HepG2 (cell line): ENCODE data around the gene EP300. TPM values are rescaled to one million over a fixed set of nuclear protein-coding genes. Genes with fewer than 3 reads are reported as not detected.

Experiments used
- ATF1 ChIP-seq: IDR thresholded peaks from 2 replicates; pipeline ENCODE4 v1.6.1; 2016; ENCODE audit warnings: mild to moderate bottlenecking, control low read depth
- CBFB ChIP-seq: sonication (generic); formaldehyde crosslinking; IDR thresholded peaks from 2 replicates; pipeline ENCODE4 v1.4.0; 2020; ENCODE audit warnings: missing genetic modification reagents
- CREB1 ChIP-seq, 2 experiments: fragments of 450-650 bp in 1 of 2; IDR thresholded peaks; 2 replicates each; pipeline ENCODE4 v1.6.1; 2016 to 2017; ENCODE audit warnings: control low read depth in 1 of 2, mild to moderate bottlenecking in 1 of 2, missing compliant biosample characterization in 1 of 2, missing genetic modification characterization in 1 of 2
- ELF3 ChIP-seq: IDR thresholded peaks from 2 replicates; pipeline ENCODE4 v1.6.1; 2016; ENCODE audit warnings: missing genetic modification reagents, missing compliant biosample characterization
- IKZF1 ChIP-seq: fragments of 450-650 bp; IDR thresholded peaks from 2 replicates; pipeline ENCODE4 v1.7.1; 2016
- KDM3A ChIP-seq: IDR thresholded peaks from 2 replicates; pipeline ENCODE4 v1.6.1; 2018; ENCODE audit warnings: low read depth, missing compliant biosample characterization
- LCORL ChIP-seq, 2 experiments: fragments of 450-650 bp in 1 of 2; sonication (generic) in 1 of 2; formaldehyde crosslinking in 1 of 2; IDR thresholded peaks; 2 replicates each; pipeline versions ENCODE4 v1.5.0 to v1.6.1; 2017 to 2020; ENCODE audit warnings: antibody characterized with exemption in 1 of 2, missing genetic modification reagents in 1 of 2
- NCOR1 ChIP-seq: fragments of 200-600 bp; sonication (generic); IDR thresholded peaks from 2 replicates; pipeline ENCODE4 v1.7.0; 2017; ENCODE audit warnings: antibody characterized with exemption, low read length, borderline replicate concordance
- ONECUT2 ChIP-seq: sonication (generic); formaldehyde crosslinking; IDR thresholded peaks from 2 replicates; pipeline ENCODE4 v1.4.0; 2020; ENCODE audit warnings: missing genetic modification reagents
- TARDBP ChIP-seq: sonication (generic); formaldehyde crosslinking; IDR thresholded peaks from 2 replicates; pipeline ENCODE4 v1.8.0; 2022; ENCODE audit warnings: mild to moderate bottlenecking, missing genetic modification reagents
- ZMYM4 ChIP-seq: sonication (generic); formaldehyde crosslinking; IDR thresholded peaks from 2 replicates; pipeline ENCODE4 v1.8.1; 2023; ENCODE audit warnings: mild to moderate bottlenecking, missing genetic modification reagents
- ZNF143 ChIP-seq: sonication (generic); formaldehyde crosslinking; IDR thresholded peaks from 2 replicates; pipeline ENCODE4 v1.4.0; 2020; ENCODE audit warnings: missing genetic modification reagents
- ZNF460 ChIP-seq: sonication (generic); formaldehyde crosslinking; IDR thresholded peaks from 2 replicates; pipeline ENCODE4 v1.5.1; 2020; ENCODE audit warnings: missing genetic modification reagents, mild to moderate bottlenecking, borderline replicate concordance
- ZNF768 ChIP-seq: sonication (generic); formaldehyde crosslinking; IDR thresholded peaks from 2 replicates; pipeline ENCODE4 v1.4.0; 2020; ENCODE audit warnings: missing genetic modification reagents
- ZNF891 ChIP-seq: sonication (generic); formaldehyde crosslinking; IDR thresholded peaks from 2 replicates; pipeline ENCODE4 v1.5.0; 2020; ENCODE audit warnings: mild to moderate bottlenecking, missing genetic modification reagents
- polyA plus RNA-seq, 8 experiments: library from polyadenylated mRNA; depleted of rRNA in 3 of 8; stranded (reverse) in 7 of 8; unstranded in 1 of 8; fragments of >200 nt; fragmentation: Illumina TruSeq in 4 of 8; extraction: Trizol in 4 of 8; gene quantifications; 2 replicates each; pipeline versions ENCODE4 v1.2.1 to v1.2.3, GENCODE V29; 2011 to 2016; ENCODE audit warnings: low read depth in 4 of 8, missing spikeins in 1 of 8, mixed read lengths in 1 of 8; ENCODE audit not compliant: insufficient read depth in 1 of 8
- total RNA-seq, 5 experiments: library from RNA; depleted of rRNA; stranded (reverse); fragments of >200 nt; fragmentation: Illumina TruSeq; extraction: Trizol; gene quantifications; 2 replicates each; pipeline ENCODE4 v1.2.3, GENCODE V29; 2016; ENCODE audit warnings: low read depth in 1 of 5
- TF ChIP-seq, protein P1 (sequence below): sonication (generic); formaldehyde crosslinking; IDR thresholded peaks from 2 replicates; pipeline ENCODE4 v1.5.1; 2020; ENCODE audit warnings: mild to moderate bottlenecking, missing genetic modification reagents, moderate library complexity
- TF ChIP-seq, protein P2 (sequence below): sonication (generic); formaldehyde crosslinking; IDR thresholded peaks from 2 replicates; pipeline ENCODE4 v1.8.1; 2023; ENCODE audit warnings: mild to moderate bottlenecking, missing genetic modification reagents, borderline replicate concordance
- TF ChIP-seq, protein P3 (sequence below): sonication (generic); formaldehyde crosslinking; IDR thresholded peaks from 2 replicates; pipeline ENCODE4 v1.4.0; 2020; ENCODE audit warnings: missing genetic modification reagents, mild to moderate bottlenecking, borderline replicate concordance
- TF ChIP-seq, protein P4 (sequence below): IDR thresholded peaks from 2 replicates; pipeline ENCODE4 v1.6.1; 2016; ENCODE audit warnings: missing genetic modification reagents, missing compliant biosample characterization
- TF ChIP-seq, protein P5 (sequence below): IDR thresholded peaks from 2 replicates; pipeline ENCODE4 v1.6.1; 2016; ENCODE audit warnings: low read depth, control low read depth

EP300 gene
- total and polyA plus RNA-seq, 2 of the 13 experiments (the other 11 are each of a cell fraction or from before 2014, with no cell fraction given): 13.6 to 14.9 TPM

DNA sequence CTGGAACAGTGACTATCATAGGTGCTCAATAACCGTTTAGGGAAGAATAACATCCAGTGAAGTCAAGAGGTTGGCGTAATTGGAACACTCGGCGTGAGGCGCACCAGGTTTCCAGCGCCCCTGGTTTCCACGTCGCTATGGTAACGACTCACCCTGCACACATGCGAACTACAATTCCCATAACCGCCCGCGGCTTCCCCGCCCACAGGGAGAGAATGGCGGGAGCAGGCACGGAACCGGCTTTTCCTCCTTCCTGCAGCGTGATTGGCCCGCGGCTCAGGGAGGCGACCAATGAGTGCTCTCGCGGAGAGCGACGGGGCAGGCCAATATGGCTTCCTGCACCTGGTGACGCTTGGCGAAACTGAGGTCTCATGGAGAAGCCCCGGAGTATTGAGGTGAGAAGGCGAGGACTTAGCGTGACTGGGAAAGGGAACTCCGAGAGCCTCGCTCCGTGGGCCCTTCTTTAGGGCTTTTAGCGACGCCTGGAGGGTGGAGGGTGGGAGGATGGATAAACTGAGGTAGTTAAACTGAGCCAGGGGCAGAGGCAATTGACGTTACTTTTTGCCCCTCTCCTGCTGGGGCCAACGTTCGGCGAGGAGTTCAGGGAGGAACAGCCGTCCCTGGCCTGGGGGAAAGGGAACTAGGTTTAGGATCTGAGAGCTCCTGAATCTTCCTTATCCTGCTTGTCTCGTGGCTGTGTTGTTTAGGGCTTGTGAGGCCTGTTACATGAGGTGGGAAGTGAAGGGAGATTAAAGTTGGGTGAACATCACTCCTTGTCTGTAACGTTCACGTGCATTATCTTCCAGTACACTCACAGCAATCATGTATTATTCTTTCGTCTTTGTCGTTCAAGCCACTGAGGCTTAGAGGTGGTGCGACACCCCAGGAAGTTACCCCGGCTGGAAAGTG is 112.9 kb downstream of the EP300 start, which contains the start of gene L3MBTL2 (continued):
- TF ChIP-seq, protein P1, sequence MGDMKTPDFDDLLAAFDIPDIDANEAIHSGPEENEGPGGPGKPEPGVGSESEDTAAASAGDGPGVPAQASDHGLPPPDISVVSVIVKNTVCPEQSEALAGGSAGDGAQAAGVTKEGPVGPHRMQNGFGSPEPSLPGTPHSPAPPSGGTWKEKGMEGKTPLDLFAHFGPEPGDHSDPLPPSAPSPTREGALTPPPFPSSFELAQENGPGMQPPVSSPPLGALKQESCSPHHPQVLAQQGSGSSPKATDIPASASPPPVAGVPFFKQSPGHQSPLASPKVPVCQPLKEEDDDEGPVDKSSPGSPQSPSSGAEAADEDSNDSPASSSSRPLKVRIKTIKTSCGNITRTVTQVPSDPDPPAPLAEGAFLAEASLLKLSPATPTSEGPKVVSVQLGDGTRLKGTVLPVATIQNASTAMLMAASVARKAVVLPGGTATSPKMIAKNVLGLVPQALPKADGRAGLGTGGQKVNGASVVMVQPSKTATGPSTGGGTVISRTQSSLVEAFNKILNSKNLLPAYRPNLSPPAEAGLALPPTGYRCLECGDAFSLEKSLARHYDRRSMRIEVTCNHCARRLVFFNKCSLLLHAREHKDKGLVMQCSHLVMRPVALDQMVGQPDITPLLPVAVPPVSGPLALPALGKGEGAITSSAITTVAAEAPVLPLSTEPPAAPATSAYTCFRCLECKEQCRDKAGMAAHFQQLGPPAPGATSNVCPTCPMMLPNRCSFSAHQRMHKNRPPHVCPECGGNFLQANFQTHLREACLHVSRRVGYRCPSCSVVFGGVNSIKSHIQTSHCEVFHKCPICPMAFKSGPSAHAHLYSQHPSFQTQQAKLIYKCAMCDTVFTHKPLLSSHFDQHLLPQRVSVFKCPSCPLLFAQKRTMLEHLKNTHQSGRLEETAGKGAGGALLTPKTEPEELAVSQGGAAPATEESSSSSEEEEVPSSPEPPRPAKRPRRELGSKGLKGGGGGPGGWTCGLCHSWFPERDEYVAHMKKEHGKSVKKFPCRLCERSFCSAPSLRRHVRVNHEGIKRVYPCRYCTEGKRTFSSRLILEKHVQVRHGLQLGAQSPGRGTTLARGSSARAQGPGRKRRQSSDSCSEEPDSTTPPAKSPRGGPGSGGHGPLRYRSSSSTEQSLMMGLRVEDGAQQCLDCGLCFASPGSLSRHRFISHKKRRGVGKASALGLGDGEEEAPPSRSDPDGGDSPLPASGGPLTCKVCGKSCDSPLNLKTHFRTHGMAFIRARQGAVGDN (CRISPR knock-in tag): peak; percentile 93
- TF ChIP-seq CREB1 (IDR thresholded peaks at IDR 0.05) (peak; percentile 81), CREB1 (CRISPR knock-in tag; IDR thresholded peaks at IDR 0.05) (peak; percentile 94), ZMYM4 (peak; percentile 68; the same call in 1 of the 2 replicates), ZNF891 (peak; percentile 94), KDM3A (CRISPR knock-in tag) (peak; percentile 60; the same call in 1 of the 2 replicates), TARDBP (CRISPR knock-in tag) (peak; percentile 66; the same call in 1 of the 2 replicates), ZNF143 (CRISPR knock-in tag) (peak; percentile 99), NCOR1 (no peak), LCORL (IDR thresholded peaks at IDR 0.05) (no peak), LCORL (CRISPR knock-in tag; IDR thresholded peaks at IDR 0.05) (peak; percentile 66; the same call in 1 of the 2 replicates), IKZF1 (no peak), ELF3 (CRISPR knock-in tag) (peak; percentile 82), ZNF768 (CRISPR knock-in tag) (peak; percentile 29; the same call in 1 of the 2 replicates), CBFB (CRISPR knock-in tag) (no peak; the same call in 1 of the 2 replicates), ATF1 (CRISPR knock-in tag) (peak; percentile 84), ONECUT2 (no peak), ZNF460 (CRISPR knock-in tag) (no peak)
- TF ChIP-seq, protein P2, sequence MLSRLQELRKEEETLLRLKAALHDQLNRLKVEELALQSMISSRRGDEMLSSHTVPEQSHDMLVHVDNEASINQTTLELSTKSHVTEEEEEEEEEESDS: no peak
- TF ChIP-seq, protein P3, sequence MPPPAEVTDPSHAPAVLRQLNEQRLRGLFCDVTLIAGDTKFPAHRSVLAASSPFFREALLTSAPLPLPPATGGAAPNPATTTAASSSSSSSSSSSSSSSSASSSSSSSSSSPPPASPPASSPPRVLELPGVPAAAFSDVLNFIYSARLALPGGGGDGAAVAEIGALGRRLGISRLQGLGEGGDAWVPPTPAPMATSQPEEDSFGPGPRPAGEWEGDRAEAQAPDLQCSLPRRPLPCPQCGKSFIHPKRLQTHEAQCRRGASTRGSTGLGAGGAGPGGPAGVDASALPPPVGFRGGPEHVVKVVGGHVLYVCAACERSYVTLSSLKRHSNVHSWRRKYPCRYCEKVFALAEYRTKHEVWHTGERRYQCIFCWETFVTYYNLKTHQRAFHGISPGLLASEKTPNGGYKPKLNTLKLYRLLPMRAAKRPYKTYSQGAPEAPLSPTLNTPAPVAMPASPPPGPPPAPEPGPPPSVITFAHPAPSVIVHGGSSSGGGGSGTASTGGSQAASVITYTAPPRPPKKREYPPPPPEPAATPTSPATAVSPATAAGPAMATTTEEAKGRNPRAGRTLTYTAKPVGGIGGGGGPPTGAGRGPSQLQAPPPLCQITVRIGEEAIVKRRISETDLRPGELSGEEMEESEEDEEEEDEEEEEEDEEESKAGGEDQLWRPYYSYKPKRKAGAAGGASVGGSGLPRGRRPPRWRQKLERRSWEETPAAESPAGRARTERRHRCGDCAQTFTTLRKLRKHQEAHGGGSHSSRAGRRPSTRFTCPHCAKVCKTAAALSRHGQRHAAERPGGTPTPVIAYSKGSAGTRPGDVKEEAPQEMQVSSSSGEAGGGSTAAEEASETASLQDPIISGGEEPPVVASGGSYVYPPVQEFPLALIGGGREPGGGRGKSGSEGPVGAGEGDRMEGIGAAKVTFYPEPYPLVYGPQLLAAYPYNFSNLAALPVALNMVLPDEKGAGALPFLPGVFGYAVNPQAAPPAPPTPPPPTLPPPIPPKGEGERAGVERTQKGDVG: peak; percentile 70; the same call in 1 of the 2 replicates
- TF ChIP-seq, protein P4, sequence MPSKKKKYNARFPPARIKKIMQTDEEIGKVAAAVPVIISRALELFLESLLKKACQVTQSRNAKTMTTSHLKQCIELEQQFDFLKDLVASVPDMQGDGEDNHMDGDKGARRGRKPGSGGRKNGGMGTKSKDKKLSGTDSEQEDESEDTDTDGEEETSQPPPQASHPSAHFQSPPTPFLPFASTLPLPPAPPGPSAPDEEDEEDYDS (CRISPR knock-in tag): peak; percentile 79
- TF ChIP-seq, protein P5, sequence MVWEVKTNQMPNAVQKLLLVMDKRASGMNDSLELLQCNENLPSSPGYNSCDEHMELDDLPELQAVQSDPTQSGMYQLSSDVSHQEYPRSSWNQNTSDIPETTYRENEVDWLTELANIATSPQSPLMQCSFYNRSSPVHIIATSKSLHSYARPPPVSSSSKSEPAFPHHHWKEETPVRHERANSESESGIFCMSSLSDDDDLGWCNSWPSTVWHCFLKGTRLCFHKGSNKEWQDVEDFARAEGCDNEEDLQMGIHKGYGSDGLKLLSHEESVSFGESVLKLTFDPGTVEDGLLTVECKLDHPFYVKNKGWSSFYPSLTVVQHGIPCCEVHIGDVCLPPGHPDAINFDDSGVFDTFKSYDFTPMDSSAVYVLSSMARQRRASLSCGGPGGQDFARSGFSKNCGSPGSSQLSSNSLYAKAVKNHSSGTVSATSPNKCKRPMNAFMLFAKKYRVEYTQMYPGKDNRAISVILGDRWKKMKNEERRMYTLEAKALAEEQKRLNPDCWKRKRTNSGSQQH (CRISPR knock-in tag): no peak
